KMS-11 (cell line): ENCODE data around the gene ZNF862.

Source experiments
- H2AFZ ChIP-seq: fragments of 200-600 bp; sonication (generic); 2 replicates; pipeline ENCODE4 v1.6.1; 2016; ENCODE audit warnings: antibody characterized with exemption, mixed run types, low read depth
- H3K27ac ChIP-seq: fragments of 200-600 bp; sonication (generic); 2 replicates; pipeline ENCODE4 v1.6.1; 2016; ENCODE audit warnings: mild to moderate bottlenecking, mixed run types
- H3K27me3 ChIP-seq: fragments of 200-600 bp; sonication (generic); 2 replicates; pipeline ENCODE4 v1.6.1; 2017; ENCODE audit warnings: mild to moderate bottlenecking, low read depth, mixed run types, moderate library complexity; ENCODE audit not compliant: insufficient read depth
- H3K36me3 ChIP-seq: fragments of 200-600 bp; sonication (generic); 2 replicates; pipeline ENCODE4 v1.6.1; 2017; ENCODE audit warnings: mild to moderate bottlenecking, mixed run types; ENCODE audit not compliant: insufficient read depth
- H3K4me1 ChIP-seq: fragments of 200-600 bp; sonication (generic); 2 replicates; pipeline ENCODE4 v1.6.1; 2016; ENCODE audit warnings: mild to moderate bottlenecking, low read depth, mixed run types; ENCODE audit not compliant: poor library complexity, severe bottlenecking
- H3K4me2 ChIP-seq: fragments of 200-600 bp; sonication (generic); 2 replicates; pipeline ENCODE4 v1.7.0; 2016; ENCODE audit warnings: mild to moderate bottlenecking, mixed run types
- H3K4me3 ChIP-seq: fragments of 200-600 bp; sonication (generic); IDR thresholded peaks from 2 replicates; pipeline ENCODE4 v1.6.1; 2017; ENCODE audit warnings: low read depth, low read length, mixed read lengths; ENCODE audit not compliant: insufficient read depth
- H3K79me2 ChIP-seq: fragments of 200-600 bp; sonication (generic); 2 replicates; pipeline ENCODE4 v1.6.1; 2016; ENCODE audit warnings: low read depth, mixed run types; ENCODE audit not compliant: insufficient read depth
- H3K9ac ChIP-seq: fragments of 200-600 bp; sonication (generic); 2 replicates; pipeline ENCODE4 v1.6.1; 2016; ENCODE audit warnings: mild to moderate bottlenecking, mixed run types
- H4K20me1 ChIP-seq: fragments of 200-600 bp; sonication (generic); 2 replicates; pipeline ENCODE4 v1.6.1; 2016; ENCODE audit warnings: mild to moderate bottlenecking, mixed run types; ENCODE audit not compliant: insufficient read depth
- TF ChIP-seq, protein P1 (sequence below): fragments of 200-600 bp; sonication (generic); conservative IDR thresholded peaks from 2 replicates; pipeline ENCODE4 v1.6.1; 2017; ENCODE audit warnings: low read depth, mild to moderate bottlenecking, antibody characterized with exemption, low read length, moderate library complexity, mixed read lengths

ZNF862 gene

DNA sequence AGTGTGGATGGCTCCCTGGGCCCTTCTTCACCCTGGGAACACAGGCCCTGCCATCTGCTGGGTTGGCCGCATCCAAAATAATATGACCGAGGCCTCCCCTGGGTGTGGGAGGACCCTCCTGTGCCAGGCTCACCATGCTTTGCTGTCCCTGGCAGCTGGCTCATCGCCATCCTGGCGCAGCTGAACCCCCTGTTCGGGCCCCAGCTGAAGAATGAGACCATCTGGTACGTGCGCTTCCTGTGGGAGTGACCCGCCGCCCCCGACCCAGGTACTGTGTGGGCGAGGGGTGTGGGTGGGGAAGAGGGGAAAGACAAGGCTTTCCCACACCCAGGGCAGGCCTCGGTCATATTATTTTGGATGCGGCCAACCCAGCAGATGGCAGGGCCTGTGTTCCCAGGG lies 40.3 kb downstream of the ZNF862 start:
- H3K79me2 ChIP-seq, result no peaks in the 10 kb centered on the region
- no peak overlapping the region for H3K27ac ChIP-seq
- no peaks in the 10 kb centered on the region for H3K36me3 ChIP-seq
- H3K27me3 ChIP-seq, result no peaks in the 10 kb centered on the region
- no peak overlapping the region for H3K9ac ChIP-seq
- H3K4me2 ChIP-seq, result no peak overlapping the region
- peaks cover 12% of the 10 kb centered on the region for H3K4me1 ChIP-seq
- no peak overlapping the region for H2AFZ ChIP-seq
- TF ChIP-seq, protein P1, sequence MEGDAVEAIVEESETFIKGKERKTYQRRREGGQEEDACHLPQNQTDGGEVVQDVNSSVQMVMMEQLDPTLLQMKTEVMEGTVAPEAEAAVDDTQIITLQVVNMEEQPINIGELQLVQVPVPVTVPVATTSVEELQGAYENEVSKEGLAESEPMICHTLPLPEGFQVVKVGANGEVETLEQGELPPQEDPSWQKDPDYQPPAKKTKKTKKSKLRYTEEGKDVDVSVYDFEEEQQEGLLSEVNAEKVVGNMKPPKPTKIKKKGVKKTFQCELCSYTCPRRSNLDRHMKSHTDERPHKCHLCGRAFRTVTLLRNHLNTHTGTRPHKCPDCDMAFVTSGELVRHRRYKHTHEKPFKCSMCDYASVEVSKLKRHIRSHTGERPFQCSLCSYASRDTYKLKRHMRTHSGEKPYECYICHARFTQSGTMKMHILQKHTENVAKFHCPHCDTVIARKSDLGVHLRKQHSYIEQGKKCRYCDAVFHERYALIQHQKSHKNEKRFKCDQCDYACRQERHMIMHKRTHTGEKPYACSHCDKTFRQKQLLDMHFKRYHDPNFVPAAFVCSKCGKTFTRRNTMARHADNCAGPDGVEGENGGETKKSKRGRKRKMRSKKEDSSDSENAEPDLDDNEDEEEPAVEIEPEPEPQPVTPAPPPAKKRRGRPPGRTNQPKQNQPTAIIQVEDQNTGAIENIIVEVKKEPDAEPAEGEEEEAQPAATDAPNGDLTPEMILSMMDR, result no peak
- no peak overlapping the region for H3K4me3 ChIP-seq
- H4K20me1 ChIP-seq, result no peaks in the 10 kb centered on the region

DNA sequence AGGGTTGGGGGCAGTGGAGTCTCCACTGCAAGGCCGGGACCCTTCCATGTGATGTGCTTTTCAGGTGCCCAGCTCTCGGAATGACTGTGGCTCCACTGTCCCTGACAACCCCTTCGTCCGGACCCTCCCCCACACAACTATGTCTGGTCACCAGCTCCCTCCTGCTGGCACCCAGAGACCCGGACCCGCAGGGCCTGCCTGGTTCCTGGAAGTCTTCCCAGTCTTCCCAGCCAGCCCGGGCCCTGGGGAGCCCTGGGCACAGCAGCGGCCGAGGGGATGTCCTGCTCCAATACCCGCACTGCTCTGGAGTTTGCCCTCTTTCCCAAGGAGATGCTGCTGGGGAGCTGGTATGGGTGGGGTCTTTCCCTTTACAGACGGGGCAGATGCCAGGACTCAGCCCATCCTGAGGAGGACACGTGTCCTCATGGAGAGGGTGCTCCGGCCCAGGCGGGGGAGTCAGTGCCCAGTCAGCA lies 41.1 kb downstream of the ZNF862 start:
- Histone ChIP-seq H2AFZ (no peak overlapping the region), H3K27me3 (no peaks in the 10 kb centered on the region), H3K79me2 (no peaks in the 10 kb centered on the region), H3K4me1 (peaks cover 10% of the 10 kb centered on the region), H3K9ac (no peak overlapping the region), H4K20me1 (no peaks in the 10 kb centered on the region), H3K27ac (no peak overlapping the region), H3K4me3 (no peak overlapping the region), H3K36me3 (no peaks in the 10 kb centered on the region), H3K4me2 (no peak overlapping the region)
- TF ChIP-seq, protein P1, result no peak

DNA sequence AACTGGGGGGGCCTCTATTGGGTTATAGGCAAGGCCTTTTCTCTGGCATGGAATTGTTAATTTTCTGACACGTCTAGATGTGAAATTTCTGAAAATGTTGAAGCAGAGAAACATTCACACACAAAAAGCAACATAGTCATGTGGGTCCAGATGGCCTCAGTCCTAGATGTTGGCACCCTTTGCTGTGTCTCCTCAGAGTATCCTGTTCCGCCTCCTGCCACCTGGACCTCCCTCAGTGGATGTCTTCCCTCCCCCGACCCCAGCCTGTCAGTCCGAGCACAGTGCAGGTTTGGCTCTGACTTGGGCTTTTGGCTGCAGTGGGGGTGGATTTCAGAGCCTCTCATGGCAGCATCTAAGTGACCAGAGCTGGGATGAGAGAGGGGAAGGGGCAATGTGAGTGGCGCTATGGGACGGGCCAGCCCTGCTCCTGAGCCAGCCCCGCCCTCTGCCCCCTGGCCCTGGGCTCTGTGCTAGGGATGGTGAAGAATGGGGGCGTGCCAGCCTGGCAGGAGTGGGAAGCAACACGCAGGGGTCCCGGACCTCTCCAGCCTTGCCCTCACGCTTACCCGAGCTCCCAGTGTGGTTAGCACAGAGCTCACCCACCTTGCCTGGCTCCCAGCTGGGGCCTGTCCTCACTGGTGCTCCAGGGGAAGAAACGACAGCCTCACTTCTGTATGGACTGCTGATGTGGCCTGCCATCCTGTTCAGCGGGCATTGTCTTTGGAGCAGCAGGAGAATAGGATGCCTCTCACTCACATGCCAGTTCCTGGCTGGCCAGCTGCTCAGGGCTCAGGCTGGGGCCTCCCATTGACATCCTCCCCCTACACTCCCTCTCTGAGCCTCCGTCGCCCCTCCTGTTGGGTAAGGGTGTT lies 41.8 kb downstream of the ZNF862 start:
- TF ChIP-seq, protein P1, result no peak
- Histone ChIP-seq H3K9ac (no peak overlapping the region), H4K20me1 (no peaks in the 10 kb centered on the region), H3K27ac (no peak overlapping the region), H3K4me2 (no peak overlapping the region), H3K36me3 (no peaks in the 10 kb centered on the region), H3K79me2 (no peaks in the 10 kb centered on the region), H2AFZ (no peak overlapping the region), H3K27me3 (no peaks in the 10 kb centered on the region), H3K4me1 (peaks cover 4% of the 10 kb centered on the region), H3K4me3 (no peak overlapping the region)

DNA sequence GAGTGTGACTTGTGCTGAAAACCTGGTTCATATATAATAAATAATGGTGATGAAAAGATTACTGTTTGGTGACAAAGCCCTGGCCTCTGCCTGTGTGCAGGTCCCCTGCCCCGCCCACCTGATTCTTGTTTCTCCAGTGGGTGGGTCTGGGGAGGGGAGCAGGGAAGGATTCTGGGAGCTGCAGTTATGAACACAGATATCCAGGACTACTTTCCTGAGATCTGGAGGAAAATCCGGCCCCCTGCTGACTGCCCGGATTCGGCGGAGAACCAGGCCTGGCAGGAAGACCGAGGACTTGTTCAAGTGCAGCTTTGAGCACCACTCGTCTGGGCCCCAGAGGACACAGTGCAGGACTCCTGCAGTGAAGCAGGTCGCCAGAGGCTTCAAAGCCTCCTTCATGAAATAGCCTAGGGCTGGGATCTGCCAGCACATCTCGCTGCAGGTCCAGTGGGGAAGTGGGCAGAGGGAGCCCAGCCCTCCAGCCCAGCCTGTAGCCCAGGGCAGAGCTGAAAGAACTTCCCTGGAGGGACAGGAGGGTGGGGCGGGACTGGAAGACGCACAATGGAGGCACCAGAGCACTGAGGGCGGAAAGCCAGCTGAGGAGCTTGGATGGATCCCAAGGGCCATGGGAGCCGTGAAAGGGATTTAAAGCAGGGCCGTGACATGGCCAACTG lies 42.6 kb downstream of the ZNF862 start:
- Histone ChIP-seq H3K36me3 (no peaks in the 10 kb centered on the region), H3K4me1 (no peaks in the 10 kb centered on the region)

More for the DNA sequence above, 42.6 kb downstream of the ZNF862 start:
- Histone ChIP-seq H3K4me3 (no peak overlapping the region), H2AFZ (no peak overlapping the region), H3K27ac (no peak overlapping the region), H3K9ac (no peak overlapping the region), H4K20me1 (no peaks in the 10 kb centered on the region), H3K27me3 (no peaks in the 10 kb centered on the region), H3K4me2 (no peak overlapping the region), H3K79me2 (no peaks in the 10 kb centered on the region)
- TF ChIP-seq, protein P1, result no peak
